GM21576 (cell line): Measurements from ENCODE around the gene HNRNPF.

ENCODE experiments used
- ATAC-seq: cut with Tn5 transposase; IDR thresholded peaks from one replicate; pipeline ENCODE4 v1.9.1; 2021; ENCODE audit warnings: mild to moderate bottlenecking, moderate library complexity; ENCODE audit not compliant: unreplicated experiment

Gene HNRNPF

GRCh38 chr10:43383204-43383971 is 25.6 kb downstream of the HNRNPF start:
- ATAC-seq: no peak

GRCh38 chr10:43380610-43381222 is 28.3 kb downstream of the HNRNPF start:
- ATAC-seq: peak; percentile 39

- ATAC-seq: no peak
Measured at GRCh38 chr10:43377424-43377883, 31.5 kb downstream of the HNRNPF start.

GRCh38 chr10:43376828-43377423 is 32.1 kb downstream of the HNRNPF start:
- no peak for ATAC-seq

- ATAC-seq: no peak
Measured at GRCh38 chr10:43376046-43376635, 32.8 kb downstream of the HNRNPF start.

GRCh38 chr10:43375401-43376020 is 33.5 kb downstream of the HNRNPF start:
- ATAC-seq: no peak

- ATAC-seq: no peak
Measured at GRCh38 chr10:43374194-43374593, 34.8 kb downstream of the HNRNPF start.

GRCh38 chr10:43373461-43373860 is 35.5 kb downstream of the HNRNPF start:
- ATAC-seq: no peak

GRCh38 chr10:43372765-43373361 is 36.1 kb downstream of the HNRNPF start:
- ATAC-seq: no peak

- no peak for ATAC-seq
Measured at GRCh38 chr10:43371418-43371817, 37.6 kb downstream of the HNRNPF start, which contains the start of gene FXYD4. Gene FXYD4 (plus strand): TSS chr10:43371636. CDS start chr10:43373747, 2,111 bp downstream.

GRCh38 chr10:43370671-43371215 is 38.2 kb downstream of the HNRNPF start:
- no peak for ATAC-seq

- no peak for ATAC-seq
Measured at GRCh38 chr10:43369921-43370320, 39.1 kb downstream of the HNRNPF start.

- no peak for ATAC-seq
Measured at GRCh38 chr10:43365001-43365400, 44.0 kb downstream of the HNRNPF start.

- peak; percentile 96 for ATAC-seq
Measured at GRCh38 chr10:43362191-43362839, 46.7 kb downstream of the HNRNPF start.

- ATAC-seq: no peak
Measured at GRCh38 chr10:43361547-43362190, 47.3 kb downstream of the HNRNPF start.

GRCh38 chr10:43360086-43360485 is 48.9 kb downstream of the HNRNPF start:
- no peak for ATAC-seq

GRCh38 chr10:43355749-43356371 is 53.1 kb downstream of the HNRNPF start:
- ATAC-seq: no peak

GRCh38 chr10:43354879-43355380 is 54.1 kb downstream of the HNRNPF start:
- ATAC-seq: no peak

GRCh38 chr10:43354330-43354635 is 54.7 kb downstream of the HNRNPF start:
- no peak for ATAC-seq
